Epithelial cell of proximal tubule (primary cell): ENCODE measurements around the gene SETD5. TPM values are rescaled to one million over a fixed set of nuclear protein-coding genes. Genes with fewer than 3 reads are reported as not detected.
A peak's percentile ranks its signal among the peaks of the same experiment; 100 is the strongest.
"Not testable (repeated sequence)": the region's sequence is repeated elsewhere in the genome, so short reads cannot be mapped to it uniquely, and the experiment has no call there.

Experiments used
- DNase-seq: peaks from one replicate; pipeline ENCODE4 v3.0.0-alpha.2; 2011; ENCODE audit warnings: low read depth
- H3K4me3 ChIP-seq: 2 replicates; pipeline ENCODE4 v1.5.1; 2011; ENCODE audit warnings: low read depth, mild to moderate bottlenecking, low read length
- total RNA-seq: library from RNA; depleted of rRNA; stranded (reverse); fragments of >200 nt; gene quantifications from 2 replicates; pipeline ENCODE4 v1.2.3, GENCODE V29; 2015
- TF ChIP-seq, protein P1 (sequence below): conservative IDR thresholded peaks from 2 replicates; pipeline ENCODE4 v1.5.1; 2012; ENCODE audit warnings: low read depth, mild to moderate bottlenecking, low read length

SETD5 gene
- total RNA-seq, 1 donor from 2014 or later = 41.1 TPM

DNA sequence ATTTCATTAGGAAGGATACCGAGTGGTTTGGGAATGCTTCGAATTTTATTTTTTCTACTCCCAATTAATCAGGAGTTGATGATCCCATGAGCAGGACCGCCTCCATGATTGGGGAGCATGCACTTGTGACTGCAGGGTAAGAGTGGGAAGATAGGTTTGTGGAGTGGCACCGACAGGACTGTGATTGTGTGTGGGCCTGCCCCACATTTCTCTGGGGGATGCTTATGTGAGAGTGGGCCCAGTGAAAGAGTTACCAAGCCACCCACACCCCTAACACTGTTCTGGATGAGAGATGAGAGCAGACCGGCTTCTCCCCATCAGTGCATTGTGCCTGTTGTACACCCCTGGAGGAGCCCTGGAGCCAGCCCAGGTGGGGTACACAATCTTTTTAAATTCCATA, 79.5 kb downstream of the SETD5 start:
- TF ChIP-seq, protein P1, sequence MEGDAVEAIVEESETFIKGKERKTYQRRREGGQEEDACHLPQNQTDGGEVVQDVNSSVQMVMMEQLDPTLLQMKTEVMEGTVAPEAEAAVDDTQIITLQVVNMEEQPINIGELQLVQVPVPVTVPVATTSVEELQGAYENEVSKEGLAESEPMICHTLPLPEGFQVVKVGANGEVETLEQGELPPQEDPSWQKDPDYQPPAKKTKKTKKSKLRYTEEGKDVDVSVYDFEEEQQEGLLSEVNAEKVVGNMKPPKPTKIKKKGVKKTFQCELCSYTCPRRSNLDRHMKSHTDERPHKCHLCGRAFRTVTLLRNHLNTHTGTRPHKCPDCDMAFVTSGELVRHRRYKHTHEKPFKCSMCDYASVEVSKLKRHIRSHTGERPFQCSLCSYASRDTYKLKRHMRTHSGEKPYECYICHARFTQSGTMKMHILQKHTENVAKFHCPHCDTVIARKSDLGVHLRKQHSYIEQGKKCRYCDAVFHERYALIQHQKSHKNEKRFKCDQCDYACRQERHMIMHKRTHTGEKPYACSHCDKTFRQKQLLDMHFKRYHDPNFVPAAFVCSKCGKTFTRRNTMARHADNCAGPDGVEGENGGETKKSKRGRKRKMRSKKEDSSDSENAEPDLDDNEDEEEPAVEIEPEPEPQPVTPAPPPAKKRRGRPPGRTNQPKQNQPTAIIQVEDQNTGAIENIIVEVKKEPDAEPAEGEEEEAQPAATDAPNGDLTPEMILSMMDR = no peak

DNA sequence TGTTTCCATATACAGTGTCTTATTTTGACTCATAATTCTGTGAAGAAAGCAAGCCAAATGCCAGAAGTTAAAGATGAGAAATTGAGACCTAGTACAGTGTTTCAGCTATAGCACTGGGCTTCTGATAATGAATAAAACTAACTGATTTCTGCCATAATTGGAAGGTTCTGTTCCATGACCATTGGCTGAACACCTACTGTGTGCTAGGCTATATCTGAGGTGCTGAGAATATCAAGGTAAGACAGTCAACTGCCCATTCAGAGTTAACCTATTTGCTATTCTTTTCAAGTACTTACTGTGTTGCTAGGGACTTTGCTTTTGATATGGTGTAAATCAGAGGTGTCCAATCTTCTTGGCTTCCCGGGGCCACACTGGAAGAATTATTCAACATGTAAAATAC, 82.8 kb downstream of the SETD5 start:
- no peak for DNase-seq
- H3K4me3 ChIP-seq = no peak overlapping the region
- TF ChIP-seq, protein P1 = no peak

More for the DNA sequence above, 79.5 kb downstream of the SETD5 start:
- H3K4me3 ChIP-seq = no peak overlapping the region
- DNase-seq = no peak

DNA sequence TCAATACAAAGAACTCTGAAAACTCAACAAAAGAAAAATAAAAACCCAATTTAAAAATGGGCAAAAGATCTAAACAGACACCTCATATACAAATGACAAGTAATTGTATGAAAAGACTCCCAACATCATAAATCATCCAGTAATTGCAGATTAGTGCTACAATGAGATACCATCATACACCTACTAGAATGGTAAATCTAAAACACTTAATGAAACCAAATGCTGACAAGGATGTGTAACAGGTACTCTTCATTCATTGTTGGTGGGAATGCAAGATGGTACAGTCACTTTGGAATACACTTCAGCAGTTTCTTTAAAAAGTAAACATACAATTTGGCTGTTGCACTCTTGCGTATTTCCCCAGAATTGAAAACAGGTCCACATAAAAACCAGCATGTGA, 87.8 kb downstream of the SETD5 start:
- TF ChIP-seq, protein P1 = no peak
- no peak for DNase-seq
- H3K4me3 ChIP-seq = no peak overlapping the region

DNA sequence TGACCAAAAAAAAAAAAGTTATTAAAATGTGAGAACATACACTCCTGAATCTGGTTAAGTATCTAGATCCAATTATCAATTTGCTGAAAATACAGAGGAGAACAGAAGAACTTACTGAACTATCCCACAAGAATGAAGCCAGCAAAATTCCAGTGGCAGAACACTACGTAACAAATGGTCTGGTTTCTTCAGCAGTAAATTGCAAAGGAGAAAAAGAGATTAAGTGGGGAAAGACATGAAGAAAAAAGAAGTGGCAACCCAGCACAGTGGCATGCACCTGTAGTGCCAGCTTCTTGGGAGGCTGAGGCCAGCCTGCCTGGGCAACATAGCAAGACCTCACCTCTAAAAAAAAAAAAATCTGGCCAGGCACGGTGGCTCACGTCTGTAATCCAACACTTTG, 94.1 kb downstream of the SETD5 start:
- H3K4me3 ChIP-seq = no peak overlapping the region
- no peak for DNase-seq
- TF ChIP-seq, protein P1 = no peak

DNA sequence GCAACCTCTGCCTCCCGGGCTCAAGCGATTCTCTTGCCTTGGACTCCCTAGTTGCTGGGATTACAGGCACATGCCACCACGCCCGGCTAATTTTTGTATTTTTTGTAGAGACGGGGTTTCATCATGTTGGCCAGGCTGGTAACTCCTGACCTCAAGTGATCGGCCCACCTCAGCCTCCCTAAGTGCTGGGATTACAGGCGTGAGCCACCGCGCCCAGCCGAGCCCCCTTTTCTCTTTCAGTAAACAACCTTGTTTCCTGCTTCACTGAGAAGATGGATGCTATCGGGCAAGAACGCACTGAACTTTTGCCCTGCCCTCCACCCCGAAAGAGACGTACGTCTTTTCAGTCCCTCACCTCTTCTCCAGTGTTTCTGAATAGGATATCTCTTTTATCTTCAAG, 96.6 kb downstream of the SETD5 start:
- not testable (repeated sequence) for DNase-seq, H3K4me3 ChIP-seq

DNA sequence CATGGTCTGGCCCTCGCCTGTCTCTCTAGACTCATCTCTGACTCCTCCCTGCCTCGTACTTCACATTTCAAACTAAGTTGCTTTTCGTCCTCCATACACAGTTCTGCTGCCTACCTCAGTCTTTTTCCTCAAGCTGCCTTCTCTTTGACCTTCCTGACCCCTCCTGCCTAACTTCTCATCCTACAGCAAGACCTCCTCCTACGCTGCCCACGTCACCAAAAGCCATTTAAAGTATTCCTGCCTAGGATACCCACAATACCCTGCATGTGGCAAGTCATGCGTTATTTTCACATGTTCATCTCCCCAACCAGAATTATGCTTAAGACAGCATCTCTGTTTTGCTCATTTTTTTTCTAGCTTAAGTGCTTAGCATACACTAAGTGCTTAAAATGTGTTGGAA, 99.5 kb downstream of the SETD5 start:
- H3K4me3 ChIP-seq = no peak overlapping the region
- TF ChIP-seq, protein P1 = no peak
- DNase-seq = no peak

DNA sequence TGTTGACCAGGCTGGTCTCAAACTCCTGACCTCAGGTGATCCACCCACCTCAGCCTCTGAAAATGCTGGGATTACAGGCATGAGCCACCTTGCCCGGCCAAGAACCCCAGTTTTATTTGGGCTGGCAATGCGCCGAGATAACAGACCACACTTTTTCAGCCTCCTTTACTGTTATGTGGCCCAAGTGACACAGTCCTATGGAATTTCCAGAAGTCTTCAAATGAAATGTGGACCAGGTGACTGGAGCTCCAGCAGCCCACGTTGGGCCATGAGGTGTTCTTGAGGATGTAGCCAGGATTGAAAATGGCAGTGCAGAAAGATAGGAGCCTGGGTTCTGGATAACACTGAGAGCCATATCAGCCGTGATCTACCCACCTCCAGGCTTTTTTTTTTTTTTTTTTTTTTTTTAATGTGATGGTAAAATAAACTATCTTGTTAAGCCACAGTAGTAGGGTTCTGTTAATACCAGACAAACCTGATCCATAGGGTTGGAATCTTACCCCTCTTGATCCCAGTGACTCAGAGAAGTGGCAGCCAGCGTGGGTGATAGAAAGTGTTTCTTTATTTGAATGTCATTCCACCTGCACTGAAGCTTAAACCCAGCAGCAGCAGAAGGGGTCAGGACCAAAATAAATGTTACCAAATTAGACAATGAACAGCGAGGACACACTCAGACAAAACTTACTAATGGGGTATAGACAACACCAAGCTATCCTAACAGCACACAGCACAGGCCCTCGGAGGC, 100.6 kb downstream of the SETD5 start:
- H3K4me3 ChIP-seq = no peak overlapping the region
- TF ChIP-seq, protein P1 = no peak
- peak; percentile 35 for DNase-seq
